ENCODE measurements around the gene EYS. TPM values are rescaled to one million over a fixed set of nuclear protein-coding genes. Genes with fewer than 3 reads are reported as not detected.

EYS gene
- total RNA-seq, 2 experiments from 2014 or later, result not detected

- Mint-ChIP-seq H3K4me3 (no peak overlapping the region), H3K27ac (no peak overlapping the region), H3K9me3 (peaks cover 10% of the 10 kb centered on the region), H3K27me3 (no peaks in the 10 kb centered on the region), H3K36me3 (ENCODE audit: low read depth) (no peaks in the 10 kb centered on the region), H3K4me1 (ENCODE audit: low read depth) (no peaks in the 10 kb centered on the region)
- H3K9me3 ChIP-seq (ENCODE audit: control insufficient read depth in 1 of 2, insufficient read depth in 1 of 2, low read length in 2 of 2), result no peaks in the 10 kb centered on the region
- ChIA-PET POLR2A (no interaction called here), CTCF (no interaction called here)
- no peak overlapping the region for H3K27ac ChIP-seq (ENCODE audit: low read depth in 1 of 2, low read length in 2 of 2)
- H3K36me3 ChIP-seq (ENCODE audit: insufficient read depth, low read length), result no peaks in the 10 kb centered on the region
- intact Hi-C loops (cut with DNase I, micrococcal nuclease), result no loop called here
- no peaks in the 10 kb centered on the region for H3K27me3 ChIP-seq (ENCODE audit: control insufficient read depth in 1 of 2, insufficient read depth in 2 of 2, low read length in 2 of 2)
- ATAC-seq (ENCODE audit: poor library complexity) (no peak), DNase-seq (no peak)
- TF ChIP-seq CTCF (IDR thresholded peaks at IDR 0.05), result no peak
- no peak overlapping the region for H3K4me3 ChIP-seq (ENCODE audit: low read length)
- H3K4me1 ChIP-seq (ENCODE audit: insufficient read depth, low read length), result no peaks in the 10 kb centered on the region
Observed at GRCh38 chr6:64072686-64073085, 1634.3 kb downstream of the EYS start.

GRCh38 chr6:64064919-64065318 lies 1642.1 kb downstream of the EYS start:
- Histone ChIP-seq H3K27ac (ENCODE audit: low read depth in 1 of 2, low read length in 2 of 2) (no peak overlapping the region), H3K36me3 (ENCODE audit: insufficient read depth, low read length) (no peaks in the 10 kb centered on the region), H3K9me3 (ENCODE audit: control insufficient read depth in 1 of 2, insufficient read depth in 1 of 2, low read length in 2 of 2) (no peaks in the 10 kb centered on the region), H3K4me3 (ENCODE audit: low read length) (no peak overlapping the region), H3K27me3 (ENCODE audit: control insufficient read depth in 1 of 2, insufficient read depth in 2 of 2, low read length in 2 of 2) (no peaks in the 10 kb centered on the region), H3K4me1 (ENCODE audit: insufficient read depth, low read length) (no peaks in the 10 kb centered on the region)
- ATAC-seq (ENCODE audit: poor library complexity) (no peak), DNase-seq (no peak)
- ChIA-PET CTCF (no interaction called here), POLR2A (no interaction called here)
- Mint-ChIP-seq H3K27me3 (no peaks in the 10 kb centered on the region), H3K9me3 (peaks cover 4% of the 10 kb centered on the region), H3K4me1 (ENCODE audit: low read depth) (no peaks in the 10 kb centered on the region), H3K36me3 (ENCODE audit: low read depth) (no peaks in the 10 kb centered on the region), H3K4me3 (no peak overlapping the region), H3K27ac (no peak overlapping the region)
- intact Hi-C loops (cut with DNase I, micrococcal nuclease), result no loop called here
- TF ChIP-seq CTCF (IDR thresholded peaks at IDR 0.05), result no peak

GRCh38 chr6:64062960-64063683 lies 1643.9 kb downstream of the EYS start:
- no peak overlapping the region for H3K27ac ChIP-seq (ENCODE audit: low read depth in 1 of 2, low read length in 2 of 2)
- no peaks in the 10 kb centered on the region for H3K27me3 ChIP-seq (ENCODE audit: control insufficient read depth in 1 of 2, insufficient read depth in 2 of 2, low read length in 2 of 2)
- Mint-ChIP-seq H3K4me1 (ENCODE audit: low read depth) (no peaks in the 10 kb centered on the region), H3K27ac (no peak overlapping the region), H3K9me3 (peaks cover 4% of the 10 kb centered on the region), H3K36me3 (ENCODE audit: low read depth) (no peaks in the 10 kb centered on the region), H3K27me3 (no peaks in the 10 kb centered on the region), H3K4me3 (no peak overlapping the region)
- no peak for TF ChIP-seq CTCF (IDR thresholded peaks at IDR 0.05)
- ATAC-seq (ENCODE audit: poor library complexity) (no peak), DNase-seq (no peak)
- H3K4me3 ChIP-seq (ENCODE audit: low read length), result no peak overlapping the region
- ChIA-PET CTCF (no interaction called here), POLR2A (no interaction called here)
- H3K36me3 ChIP-seq (ENCODE audit: insufficient read depth, low read length), result no peaks in the 10 kb centered on the region
- intact Hi-C loops (cut with DNase I, micrococcal nuclease), result no loop called here
- H3K4me1 ChIP-seq (ENCODE audit: insufficient read depth, low read length), result no peaks in the 10 kb centered on the region
- no peaks in the 10 kb centered on the region for H3K9me3 ChIP-seq (ENCODE audit: control insufficient read depth in 1 of 2, insufficient read depth in 1 of 2, low read length in 2 of 2)
